ENCODE measurements around the gene PLA2G4F.
"Not testable (repeated sequence)": the region's sequence is repeated elsewhere in the genome, so short reads cannot be mapped to it uniquely, and the experiment has no call there.

The PLA2G4F gene

DNA sequence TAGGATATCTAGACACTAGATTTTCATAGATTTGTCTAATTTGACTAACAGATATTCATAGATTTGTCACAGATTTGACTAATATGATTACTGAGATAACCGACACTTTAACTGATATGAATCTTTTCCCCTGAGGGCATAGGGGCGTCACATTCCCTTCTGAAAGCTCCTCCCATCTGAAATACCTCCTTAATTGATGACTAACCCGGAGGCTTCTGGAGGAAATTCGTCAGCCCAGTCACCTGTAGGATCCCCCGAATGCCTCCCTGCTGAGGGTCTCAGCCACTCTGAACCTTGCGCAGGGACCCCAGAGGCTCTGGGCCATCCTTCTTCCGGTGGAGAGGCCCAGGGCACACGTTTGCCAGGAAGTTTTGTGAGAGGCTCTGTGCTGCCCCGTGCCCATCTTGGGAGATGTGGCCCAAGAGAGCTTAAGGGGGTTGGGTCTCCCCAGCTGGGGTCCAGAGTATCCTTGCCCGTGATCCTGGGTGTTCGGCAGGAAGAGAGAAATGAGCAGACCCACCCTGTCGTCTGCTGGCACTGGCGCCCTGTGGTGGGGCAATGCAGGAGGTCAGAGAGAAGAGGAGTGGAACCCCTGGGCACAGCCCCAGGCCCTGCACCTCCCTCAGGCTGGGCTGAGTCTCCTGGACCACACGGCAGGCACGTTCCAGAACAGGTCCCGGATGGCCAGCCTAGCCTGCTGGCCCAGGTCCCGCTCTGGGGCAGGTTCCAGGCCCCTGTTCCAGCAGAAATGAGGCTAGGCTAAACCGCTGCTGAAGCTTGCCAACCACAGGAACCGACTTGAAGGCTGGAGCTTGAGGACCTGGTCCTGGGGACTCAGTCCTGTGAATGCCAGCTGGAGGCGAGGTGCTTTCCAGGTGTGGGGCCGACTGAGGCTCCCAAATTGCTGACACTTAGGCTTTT lies 63.8 kb downstream of the PLA2G4F start:
- no peak for FAIRE-seq

DNA sequence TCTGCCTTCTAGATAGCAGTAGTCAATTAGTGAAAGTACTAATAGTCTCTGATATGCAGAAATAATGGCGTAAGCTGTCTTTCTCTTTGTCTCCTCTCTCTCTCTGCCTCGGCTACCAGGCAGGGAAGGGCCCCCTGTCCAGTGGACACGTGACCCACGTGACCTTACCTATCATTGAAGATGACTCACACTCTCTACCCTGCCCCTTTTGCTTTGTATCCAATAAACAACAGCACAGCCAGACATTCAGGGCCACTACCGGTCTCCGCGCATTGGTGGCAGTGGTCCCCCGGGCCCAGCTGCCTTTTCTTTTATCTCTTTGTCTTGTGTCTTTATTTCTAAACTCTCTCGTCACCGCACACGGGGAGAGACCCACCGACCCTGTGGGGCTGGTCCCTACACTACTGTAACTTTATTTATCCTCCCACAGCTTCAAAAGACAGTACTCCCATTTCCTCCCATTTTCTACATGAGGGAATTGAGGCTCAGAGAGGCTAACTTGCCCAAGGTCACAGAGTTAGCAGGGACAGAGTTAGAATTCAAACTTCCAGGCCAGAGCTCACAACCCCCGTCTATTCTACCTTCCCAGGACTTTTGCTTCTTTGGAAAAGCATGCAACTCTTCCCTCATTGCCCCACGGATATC lies 64.6 kb downstream of the PLA2G4F start:
- not testable (repeated sequence) for FAIRE-seq

DNA sequence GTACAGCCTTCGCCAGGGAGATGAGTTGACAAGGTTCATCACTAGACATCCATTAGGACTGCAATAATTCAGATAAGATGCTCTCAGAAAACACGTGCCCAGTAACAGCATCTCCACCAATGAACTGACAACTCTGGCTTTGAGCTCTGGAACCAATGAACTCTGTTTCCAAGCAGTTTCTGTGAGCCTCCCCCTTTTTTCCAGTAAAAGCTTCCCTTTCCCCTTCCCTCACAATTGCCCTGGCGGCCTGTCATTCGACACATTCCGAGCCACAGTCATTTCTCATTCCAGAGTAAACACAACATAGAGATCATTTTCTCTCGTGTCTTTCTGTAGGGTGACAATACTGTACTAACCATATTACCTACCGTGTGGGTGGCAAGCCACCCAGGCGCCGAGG lies 65.7 kb downstream of the PLA2G4F start:
- FAIRE-seq, result no peak

DNA sequence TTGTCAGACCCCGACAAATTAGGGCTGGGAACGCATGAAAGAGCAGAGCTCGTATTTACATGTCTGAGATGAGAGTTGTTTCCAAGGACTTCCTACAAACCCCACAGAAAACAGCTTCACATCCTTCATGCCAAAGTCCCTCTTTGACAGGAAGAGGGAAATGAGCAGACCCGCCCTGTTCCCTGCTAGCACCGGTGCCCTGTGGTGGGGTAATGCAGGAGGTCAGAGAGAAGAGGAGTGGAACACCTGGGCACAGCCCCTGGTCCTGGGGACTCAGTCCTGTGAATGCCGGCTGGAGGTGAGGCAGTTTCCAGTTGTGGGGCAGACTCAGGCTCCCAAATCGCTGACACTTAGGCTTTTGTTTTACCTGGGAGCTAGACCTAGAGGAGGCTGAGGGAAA lies 66.1 kb downstream of the PLA2G4F start:
- no peak for FAIRE-seq

DNA sequence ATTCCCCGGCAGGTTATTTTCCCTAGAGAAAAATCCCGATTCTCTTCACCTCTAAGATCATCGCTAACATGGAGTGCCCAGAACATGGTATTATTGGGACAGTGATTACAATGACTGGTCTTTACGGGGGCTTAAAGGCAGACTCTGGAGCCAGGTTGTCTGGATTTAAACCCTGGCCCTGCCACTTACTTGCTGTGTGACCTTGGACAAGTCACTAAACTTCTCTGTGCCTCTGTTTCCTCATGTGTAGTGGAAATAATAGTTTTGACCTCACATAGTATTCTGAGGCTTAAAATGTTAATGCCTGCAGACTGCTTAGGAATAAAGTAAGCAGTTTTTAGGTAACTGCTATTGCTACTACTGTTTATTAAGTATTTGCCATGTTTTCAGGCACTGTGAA lies 66.5 kb downstream of the PLA2G4F start:
- no peak for FAIRE-seq
